SK-N-SH treated with all-trans-retinoic acid at 6 μM for 48 hours (cell line): Measurements from ENCODE around the gene XK.

Experiments used
- ATAC-seq: fragments of 200-7000 bp; cut with Tn5 transposase; 3 replicates; pipeline ENCODE4 v1.9.1; 2020; ENCODE audit warnings: mild to moderate bottlenecking, moderate library complexity
- ARNTL ChIP-seq: fragments of 450-650 bp; formaldehyde crosslinking; IDR thresholded peaks from 2 replicates; pipeline ENCODE4 v1.5.0; 2020; ENCODE audit warnings: low read depth, mild to moderate bottlenecking, moderate library complexity, borderline replicate concordance
- BACH2 ChIP-seq: fragments of 250-450 bp; sonication (Bioruptor Pico); IDR thresholded peaks from 2 replicates; pipeline ENCODE4 v1.9.0; 2021; ENCODE audit warnings: mild to moderate bottlenecking, borderline replicate concordance
- CREB5 ChIP-seq: fragments of 250-450 bp; sonication (Bioruptor Pico); IDR thresholded peaks from 2 replicates; pipeline ENCODE4 v1.5.1; 2020; ENCODE audit warnings: low read depth, mild to moderate bottlenecking, moderate library complexity
- CSDC2 ChIP-seq: fragments of 250-450 bp; sonication (Bioruptor Pico); IDR thresholded peaks from 2 replicates; pipeline ENCODE4 v1.5.0; 2020; ENCODE audit warnings: mild to moderate bottlenecking, moderate library complexity
- CSRNP3 ChIP-seq: fragments of 250-450 bp; sonication (Bioruptor Pico); IDR thresholded peaks from 2 replicates; pipeline ENCODE4 v1.5.1; 2021; ENCODE audit warnings: mild to moderate bottlenecking, moderate library complexity
- ESRRG ChIP-seq: fragments of 250-450 bp; sonication (Bioruptor Pico); IDR thresholded peaks from 2 replicates; pipeline ENCODE4 v1.6.1; 2021; ENCODE audit warnings: mild to moderate bottlenecking
- ISL1 ChIP-seq: fragments of 250-450 bp; sonication (Bioruptor Pico); IDR thresholded peaks from 2 replicates; pipeline ENCODE4 v2.1.2; 2022; ENCODE audit warnings: mild to moderate bottlenecking, moderate library complexity
- OSR1 ChIP-seq: fragments of 250-450 bp; sonication (Bioruptor Pico); IDR thresholded peaks from 2 replicates; pipeline ENCODE4 v1.8.0; 2022; ENCODE audit warnings: moderate library complexity, mild to moderate bottlenecking, inconsistent platforms
- PATZ1 ChIP-seq: fragments of 250-450 bp; sonication (Bioruptor Pico); IDR thresholded peaks from 2 replicates; pipeline ENCODE4 v1.8.0; 2020; ENCODE audit warnings: mild to moderate bottlenecking, moderate library complexity, borderline replicate concordance
- PPARA ChIP-seq: fragments of 250-450 bp; sonication (Bioruptor Pico); IDR thresholded peaks from 2 replicates; pipeline ENCODE4 v1.5.0; 2020; ENCODE audit warnings: mild to moderate bottlenecking, borderline replicate concordance
- RARB ChIP-seq: fragments of 250-450 bp; sonication (Bioruptor Pico); IDR thresholded peaks from 2 replicates; pipeline ENCODE4 v1.8.0; 2021; ENCODE audit warnings: mild to moderate bottlenecking, moderate library complexity
- SNAI2 ChIP-seq: fragments of 250-450 bp; sonication (Bioruptor Pico); IDR thresholded peaks from 2 replicates; pipeline ENCODE4 v1.5.0; 2020; ENCODE audit warnings: mild to moderate bottlenecking, moderate library complexity
- TCF4 ChIP-seq: fragments of 250-450 bp; sonication (Bioruptor Pico); IDR thresholded peaks from 2 replicates; pipeline ENCODE4 v1.8.0; 2021; ENCODE audit warnings: mild to moderate bottlenecking, moderate library complexity, borderline replicate concordance
- TOX ChIP-seq: fragments of 250-450 bp; sonication (Bioruptor Pico); IDR thresholded peaks from 2 replicates; pipeline ENCODE4 v1.8.0; 2021; ENCODE audit warnings: mild to moderate bottlenecking, moderate library complexity, borderline replicate concordance
- TSHZ2 ChIP-seq: fragments of 250-450 bp; sonication (Bioruptor Pico); IDR thresholded peaks from 2 replicates; pipeline ENCODE4 v1.5.0; 2020; ENCODE audit warnings: mild to moderate bottlenecking, moderate library complexity
- ZC3H10 ChIP-seq: fragments of 250-450 bp; sonication (Bioruptor Pico); IDR thresholded peaks from 2 replicates; pipeline ENCODE4 v1.5.1; 2021; ENCODE audit warnings: mild to moderate bottlenecking, moderate library complexity
- ZFP3 ChIP-seq: fragments of 250-450 bp; sonication (Bioruptor Pico); IDR thresholded peaks from 2 replicates; pipeline ENCODE4 v1.5.0; 2020; ENCODE audit warnings: mild to moderate bottlenecking, moderate library complexity
- ZFP30 ChIP-seq: fragments of 450-650 bp; formaldehyde crosslinking; IDR thresholded peaks from 2 replicates; pipeline ENCODE4 v1.5.0; 2022; ENCODE audit warnings: mild to moderate bottlenecking, moderate library complexity
- ZNF565 ChIP-seq: fragments of 450-650 bp; formaldehyde crosslinking; conservative IDR thresholded peaks from 2 replicates; pipeline ENCODE4 v1.5.0; 2020; ENCODE audit warnings: low read depth, mild to moderate bottlenecking, moderate library complexity
- ZNF70 ChIP-seq: fragments of 450-650 bp; formaldehyde crosslinking; IDR thresholded peaks from 2 replicates; pipeline ENCODE4 v1.5.0; 2020; ENCODE audit warnings: mild to moderate bottlenecking, moderate library complexity
- ZNF8 ChIP-seq: fragments of 450-650 bp; formaldehyde crosslinking; IDR thresholded peaks from 2 replicates; pipeline ENCODE4 v1.5.0; 2020; ENCODE audit warnings: mild to moderate bottlenecking, moderate library complexity

Gene XK

GRCh38 chrX:37679888-37680287, 5.7 kb upstream of the XK start (continued):
- TF ChIP-seq PATZ1 (CRISPR knock-in tag) (no peak), ZNF565 (no peak), ZC3H10 (CRISPR knock-in tag) (no peak), ZNF70 (CRISPR knock-in tag) (no peak), TCF4 (CRISPR knock-in tag) (no peak), RARB (no peak), CSRNP3 (CRISPR knock-in tag) (no peak), ZFP30 (no peak), SNAI2 (CRISPR knock-in tag) (no peak), ARNTL (CRISPR knock-in tag) (no peak), CSDC2 (CRISPR knock-in tag) (no peak)

DNA sequence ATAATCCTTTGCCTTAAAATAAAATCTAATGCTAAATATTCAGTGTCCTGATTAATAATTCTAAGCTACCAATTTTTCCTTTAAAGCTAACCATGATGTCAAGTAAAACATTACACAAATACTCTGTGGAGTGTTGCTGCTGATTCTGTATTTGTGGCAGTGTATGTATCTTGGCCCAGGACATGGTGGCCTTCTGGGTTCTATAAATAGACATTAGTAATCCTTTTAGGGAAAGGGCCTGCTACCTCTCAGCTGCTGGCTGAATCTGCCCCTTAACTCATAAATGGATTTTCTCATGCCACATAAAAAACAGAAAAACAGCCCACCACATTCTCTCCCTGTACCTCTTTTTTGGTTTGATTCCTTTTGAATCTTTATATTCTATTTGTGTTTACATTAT, 1.2 kb upstream of the XK start:
- no peak for ATAC-seq
- TF ChIP-seq CREB5 (CRISPR knock-in tag) (no peak), OSR1 (CRISPR knock-in tag) (no peak), ESRRG (no peak), PPARA (CRISPR knock-in tag) (no peak)

- ATAC-seq = no peak
- TF ChIP-seq TCF4 (CRISPR knock-in tag) (no peak), ZNF70 (CRISPR knock-in tag) (no peak), TOX (CRISPR knock-in tag) (no peak), ZFP30 (no peak), ZC3H10 (CRISPR knock-in tag) (no peak), ZNF8 (CRISPR knock-in tag) (no peak), ISL1 (no peak), CREB5 (CRISPR knock-in tag) (no peak), ZFP3 (CRISPR knock-in tag) (no peak), SNAI2 (CRISPR knock-in tag) (no peak)
Measured at GRCh38 chrX:37684973-37685372, 618 bp upstream of the XK start.

DNA sequence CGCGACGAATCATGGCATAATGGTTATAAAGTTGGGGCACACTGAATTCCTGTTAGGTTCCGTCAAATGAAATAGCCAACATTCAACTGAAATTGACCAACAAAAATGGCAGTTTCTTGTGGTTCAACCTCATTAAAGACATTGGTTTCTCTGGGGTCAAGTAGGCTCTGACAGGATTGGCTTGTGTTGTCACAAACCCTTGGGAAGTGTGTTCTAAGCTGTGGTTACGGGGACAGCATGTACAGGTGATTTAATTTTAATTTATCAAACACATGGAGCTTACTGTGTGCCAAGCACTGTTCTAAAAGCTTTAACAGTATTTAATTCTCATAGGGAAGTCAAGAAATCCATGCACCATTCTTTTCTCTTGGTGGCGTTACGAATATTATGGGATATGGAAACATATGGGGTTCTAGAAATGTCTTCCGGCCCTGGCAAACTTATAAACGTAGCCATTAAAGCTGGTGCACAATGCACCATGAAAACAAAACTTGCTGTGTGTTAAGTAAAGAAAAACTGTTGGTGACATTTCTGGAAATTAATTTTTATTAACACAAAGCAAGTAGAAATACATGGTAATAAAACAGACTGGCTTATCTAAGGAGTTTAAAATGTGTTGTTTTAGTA, 891 bp downstream of the XK start:
- TF ChIP-seq ESRRG (no peak), TSHZ2 (CRISPR knock-in tag) (no peak), CSDC2 (CRISPR knock-in tag) (no peak), CREB5 (CRISPR knock-in tag) (no peak), PPARA (CRISPR knock-in tag) (no peak), ZC3H10 (CRISPR knock-in tag) (no peak), ZNF8 (CRISPR knock-in tag) (no peak), ISL1 (no peak), ARNTL (CRISPR knock-in tag) (no peak), BACH2 (CRISPR knock-in tag) (no peak), PATZ1 (CRISPR knock-in tag) (no peak), ZNF70 (CRISPR knock-in tag) (no peak)
- ATAC-seq = no peak
